Liver (tissue), 9 donors: ENCODE data around the gene CHRNB1. TPM values are rescaled to one million over a fixed set of nuclear protein-coding genes. Genes with fewer than 3 reads are reported as not detected.

Experiments
- DNase-seq: peaks from one replicate; pipeline ENCODE4 v3.0.0-alpha.2; 2017; ENCODE audit warnings: low spot score
- H3K27ac ChIP-seq, 2 donors: one replicate each; pipeline ENCODE4 v1.7.0; 2013; ENCODE audit warnings: inconsistent platforms in 2 of 2, low read length in 2 of 2, control low read depth in 1 of 2, low read depth in 1 of 2, mild to moderate bottlenecking in 1 of 2
- H3K27me3 ChIP-seq, 4 donors: one replicate each; pipeline versions ENCODE4 v1.6.1 to v1.7.0; 2013; ENCODE audit warnings: low read length in 3 of 4, inconsistent platforms in 1 of 4, mild to moderate bottlenecking in 1 of 4, moderate library complexity in 1 of 4; ENCODE audit not compliant: control insufficient read depth in 4 of 4, insufficient read depth in 4 of 4
- H3K36me3 ChIP-seq, 4 donors: one replicate each; pipeline versions ENCODE4 v1.6.1 to v1.7.0; 2013; ENCODE audit warnings: low read length in 3 of 4, mild to moderate bottlenecking in 3 of 4, low read depth in 1 of 4, moderate library complexity in 1 of 4; ENCODE audit not compliant: control insufficient read depth in 4 of 4, insufficient read depth in 3 of 4
- H3K4me1 ChIP-seq, 4 donors: one replicate each; pipeline versions ENCODE4 v1.6.1 to v1.7.0; 2013; ENCODE audit warnings: low read length in 3 of 4, mild to moderate bottlenecking in 3 of 4, moderate library complexity in 1 of 4; ENCODE audit not compliant: control insufficient read depth in 4 of 4, insufficient read depth in 4 of 4
- H3K4me3 ChIP-seq, 3 donors: one replicate each; pipeline versions ENCODE4 v1.6.1 to v1.7.0; 2013; ENCODE audit warnings: low read length in 3 of 3, control low read depth in 1 of 3, low read depth in 1 of 3, mild to moderate bottlenecking in 1 of 3
- H3K9ac ChIP-seq, 2 donors: one replicate each; pipeline ENCODE4 v1.7.0; 2013; ENCODE audit warnings: low read length in 2 of 2, mild to moderate bottlenecking in 2 of 2, moderate library complexity in 2 of 2, control low read depth in 1 of 2, low read depth in 1 of 2
- H3K9me3 ChIP-seq, 4 donors: one replicate each; pipeline versions ENCODE4 v1.6.1 to v1.7.0; 2013; ENCODE audit warnings: low read length in 3 of 4; ENCODE audit not compliant: control insufficient read depth in 4 of 4
- CTCF ChIP-seq: fragments of 150-350 bp; IDR thresholded peaks from 2 replicates; pipeline ENCODE4 v1.5.1; 2017; ENCODE audit warnings: improper control_type of control experiment, low read depth, low read length; ENCODE audit not compliant: missing input control
- EGR1 ChIP-seq, 2 donors: IDR thresholded peaks; 2 replicates each; pipeline ENCODE4 v1.6.1; 2016 to 2018; ENCODE audit warnings: antibody characterized with exemption in 2 of 2, low read depth in 2 of 2
- FOXA1 ChIP-seq: IDR thresholded peaks from 2 replicates; pipeline ENCODE4 v1.6.1; 2016; ENCODE audit warnings: antibody characterized with exemption
- FOXA2 ChIP-seq: IDR thresholded peaks from 2 replicates; pipeline ENCODE4 v1.6.1; 2016; ENCODE audit warnings: antibody characterized with exemption
- GABPA ChIP-seq, 2 donors: IDR thresholded peaks in 1 of 2; conservative IDR thresholded peaks in 1 of 2; 2 replicates each; pipeline ENCODE4 v1.6.1; 2016; ENCODE audit warnings: antibody characterized with exemption in 2 of 2, mild to moderate bottlenecking in 1 of 2, moderate library complexity in 1 of 2
- HNF4A ChIP-seq, 2 donors: conservative IDR thresholded peaks; 2 replicates each; pipeline ENCODE4 v1.6.1; 2016; ENCODE audit warnings: antibody characterized with exemption in 2 of 2, mild to moderate bottlenecking in 2 of 2
- HNF4G ChIP-seq: IDR thresholded peaks from 2 replicates; pipeline ENCODE4 v1.6.1; 2016; ENCODE audit warnings: antibody characterized with exemption
- JUND ChIP-seq, 2 donors: IDR thresholded peaks; 2 replicates each; pipeline ENCODE4 v1.6.1; 2016; ENCODE audit warnings: antibody characterized with exemption in 2 of 2
- MAX ChIP-seq: IDR thresholded peaks from 2 replicates; pipeline ENCODE4 v1.6.1; 2016; ENCODE audit warnings: antibody characterized with exemption
- NR2F2 ChIP-seq: IDR thresholded peaks from 2 replicates; pipeline ENCODE4 v1.6.1; 2016; ENCODE audit warnings: antibody characterized with exemption
- RAD21 ChIP-seq, 2 donors: IDR thresholded peaks; 2 replicates each; pipeline ENCODE4 v1.6.1; 2016; ENCODE audit warnings: antibody characterized with exemption in 2 of 2, mild to moderate bottlenecking in 2 of 2
- REST ChIP-seq: IDR thresholded peaks from 2 replicates; pipeline ENCODE4 v1.6.1; 2016; ENCODE audit warnings: antibody characterized with exemption, mild to moderate bottlenecking
- RXRA ChIP-seq, 2 donors: IDR thresholded peaks; 2 replicates each; pipeline ENCODE4 v1.6.1; 2017 to 2018; ENCODE audit warnings: antibody characterized with exemption in 2 of 2, mild to moderate bottlenecking in 1 of 2
- SP1 ChIP-seq: IDR thresholded peaks from 2 replicates; pipeline ENCODE4 v1.6.1; 2018; ENCODE audit warnings: antibody characterized with exemption, mild to moderate bottlenecking
- TAF1 ChIP-seq: conservative IDR thresholded peaks from 2 replicates; pipeline ENCODE4 v1.6.1; 2016; ENCODE audit warnings: antibody characterized with exemption, mild to moderate bottlenecking
- YY1 ChIP-seq: IDR thresholded peaks from 2 replicates; pipeline ENCODE4 v1.6.1; 2016; ENCODE audit warnings: antibody characterized with exemption, mild to moderate bottlenecking
- WGBS: extraction: QIAGEN DNeasy Blood & Tissue Kit; methylation state at CpG from one replicate; pipeline ENCODE4 v1.1.7; 2013; 5-methylcytosine and 5-hydroxymethylcytosine counted together
- polyA plus RNA-seq, 2 donors: library from polyadenylated mRNA; stranded (reverse) in 1 of 2; unstranded in 1 of 2; fragments of 200-250 nt in 1 of 2; fragments of >200 nt in 1 of 2; fragmentation: Nextera tagmentation in 1 of 2; extraction: Ambion mirVana in 1 of 2; gene quantifications; one replicate each; pipeline versions ENCODE4 v1.2.1 to v1.2.3, GENCODE V29; 2013 to 2015
- total RNA-seq, 2 donors: library from RNA; depleted of rRNA; stranded (reverse); fragments of >200 nt; gene quantifications; one replicate each; pipeline ENCODE4 v1.2.3, GENCODE V29; 2014
- donor health status: healthy.
- donor health status: healthy.
- donor health status: healthy.
- donor health status: healthy.
- donor health status: healthy.

The CHRNB1 gene
- total and polyA plus RNA-seq, 4 donors, result 4.2 to 11.5 (median 7.2) TPM

- 42% methylated on average over 48 of the region's 48 CpGs for WGBS
- Histone ChIP-seq H3K9ac (no peak overlapping the region), H3K27me3 (peaks cover 0 to 3% (median 0%) of the 10 kb centered on the region in 4 donors), H3K4me3 (peak overlapping the region in 1 of 3 donors; percentile 26), H3K27ac (no peak overlapping the region), H3K4me1 (peaks cover 20 to 48% (median 39%) of the 10 kb centered on the region in 4 donors), H3K36me3 (no peaks in the 10 kb centered on the region), H3K9me3 (no peaks in the 10 kb centered on the region)
- peak; percentile 46 for DNase-seq
- no peak for TF ChIP-seq RAD21 (IDR thresholded peaks at IDR 0.05)
- no peak for TF ChIP-seq CTCF
- TF ChIP-seq HNF4A (conservative IDR thresholded peaks at IDR 0.05), result no peak
- no peak for TF ChIP-seq HNF4G
- TF ChIP-seq EGR1 (IDR thresholded peaks at IDR 0.05; ENCODE audit: low read depth in 2 of 2), result no peak
Measured at GRCh38 chr17:7437950-7438614, 6.8 kb upstream of the CHRNB1 start.

- Histone ChIP-seq H3K9ac (no peak overlapping the region), H3K4me3 (peak overlapping the region in 1 of 3 donors; percentile 26)
Measured at GRCh38 chr17:7438656-7439460, 6.0 kb upstream of the CHRNB1 start.

More at GRCh38 chr17:7438656-7439460, 6.0 kb upstream of the CHRNB1 start:
- no peaks in the 10 kb centered on the region for H3K36me3 ChIP-seq
- TF ChIP-seq NR2F2 (no peak), GABPA (IDR thresholded peaks at IDR 0.05 in 1 of 2, conservative IDR thresholded peaks at IDR 0.05 in 1 of 2) (no peak), EGR1 (IDR thresholded peaks at IDR 0.05; ENCODE audit: low read depth in 2 of 2) (no peak), REST (no peak), HNF4A (conservative IDR thresholded peaks at IDR 0.05) (no peak), HNF4G (no peak), TAF1 (no peak), SP1 (no peak), JUND (IDR thresholded peaks at IDR 0.05) (no peak), RAD21 (IDR thresholded peaks at IDR 0.05) (no peak), MAX (no peak), YY1 (no peak), RXRA (IDR thresholded peaks at IDR 0.05) (no peak), FOXA2 (no peak), FOXA1 (no peak), CTCF (no peak)
- H3K9me3 ChIP-seq, result no peaks in the 10 kb centered on the region
- 65% methylated on average over 11 of the region's 11 CpGs for WGBS
- H3K27ac ChIP-seq, result no peak overlapping the region
- no peak for DNase-seq
- H3K4me1 ChIP-seq, result peaks cover 20 to 48% (median 39%) of the 10 kb centered on the region in 4 donors
- peaks cover 0 to 3% (median 0%) of the 10 kb centered on the region in 4 donors for H3K27me3 ChIP-seq
